DMS114 treated with DMSO at 0.1 percent for 48 hours (cell line): ENCODE results near the gene INKA2.

Experiments used
- DNase-seq: peaks from one replicate; lab custom pipeline; 2025; ENCODE audit not compliant: unreplicated experiment; lab: John Stamatoyannopoulos, UW

INKA2 gene

DNA sequence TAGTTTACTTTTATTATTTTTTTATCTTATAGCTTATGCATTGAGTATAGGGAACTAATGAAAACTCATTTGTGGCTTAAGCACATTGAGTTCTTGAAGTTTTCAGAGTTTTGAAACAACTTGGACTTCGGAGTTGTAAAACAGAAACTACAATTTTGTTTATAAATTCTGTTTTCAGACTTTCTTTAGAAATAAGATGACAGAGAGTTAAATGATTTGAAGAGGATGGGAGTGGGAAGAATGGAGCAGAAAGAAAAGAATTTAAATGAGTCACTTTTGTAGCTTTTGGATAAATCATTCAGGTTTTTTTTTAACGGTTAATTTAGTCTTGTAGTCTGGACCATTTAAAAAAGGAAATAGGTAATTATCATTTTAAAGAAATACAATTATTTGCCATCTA lies 32.3 kb downstream of the INKA2 start:
- no peak for DNase-seq

DNA sequence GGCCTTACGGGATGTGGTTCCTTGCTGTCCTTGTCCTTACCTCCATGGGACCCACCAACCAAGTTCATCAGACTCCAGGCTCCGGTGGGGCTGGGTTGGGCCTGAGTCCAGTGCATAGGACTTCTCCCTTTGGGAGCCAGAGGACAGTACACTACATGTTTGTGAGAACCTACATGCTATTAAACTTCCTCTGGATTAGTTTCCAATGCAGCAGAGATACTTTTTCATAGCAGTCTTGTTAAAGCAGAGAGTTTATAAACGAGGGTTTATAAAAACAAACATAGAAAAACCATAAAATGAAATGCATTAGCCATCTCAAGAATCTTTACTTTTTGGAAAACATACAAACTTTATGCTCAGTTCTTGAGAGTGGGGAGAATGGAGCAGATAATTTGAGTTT lies 33.4 kb downstream of the INKA2 start:
- no peak for DNase-seq

DNA sequence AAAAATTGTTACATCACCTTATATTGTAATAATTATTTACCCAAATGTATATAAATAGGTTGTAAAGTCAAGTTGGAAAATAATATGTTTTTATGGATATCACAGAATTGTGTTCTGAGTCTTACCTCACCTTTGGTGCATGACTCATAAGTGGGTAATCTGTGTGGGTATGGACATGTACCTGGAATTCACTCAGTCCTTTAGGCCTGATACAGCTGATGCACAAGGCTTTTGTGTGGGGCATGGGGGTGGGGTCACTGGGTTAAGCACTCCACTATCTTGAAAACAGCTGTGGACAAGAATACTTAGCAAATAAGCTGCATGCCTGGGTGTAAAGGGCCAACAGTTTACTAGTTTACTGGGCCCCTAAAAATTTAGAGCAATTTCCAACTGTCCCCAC lies 34.4 kb downstream of the INKA2 start:
- no peak for DNase-seq

DNA sequence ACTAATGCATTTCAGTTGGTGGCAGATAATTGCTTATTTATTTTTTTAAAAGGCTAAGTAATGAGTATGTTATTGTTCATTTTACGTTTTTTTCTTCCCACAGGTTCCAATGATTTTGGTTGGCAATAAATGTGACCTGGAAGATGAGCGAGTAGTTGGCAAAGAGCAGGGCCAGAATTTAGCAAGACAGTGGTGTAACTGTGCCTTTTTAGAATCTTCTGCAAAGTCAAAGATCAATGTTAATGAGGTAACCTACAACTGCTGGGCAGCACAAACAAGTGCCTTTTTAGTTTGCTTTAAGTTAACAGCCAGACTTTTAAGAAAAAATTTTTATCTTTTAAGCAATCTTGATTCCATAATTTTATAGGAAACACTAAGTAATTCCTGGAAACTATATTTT lies 35.0 kb downstream of the INKA2 start:
- DNase-seq: no peak

DNA sequence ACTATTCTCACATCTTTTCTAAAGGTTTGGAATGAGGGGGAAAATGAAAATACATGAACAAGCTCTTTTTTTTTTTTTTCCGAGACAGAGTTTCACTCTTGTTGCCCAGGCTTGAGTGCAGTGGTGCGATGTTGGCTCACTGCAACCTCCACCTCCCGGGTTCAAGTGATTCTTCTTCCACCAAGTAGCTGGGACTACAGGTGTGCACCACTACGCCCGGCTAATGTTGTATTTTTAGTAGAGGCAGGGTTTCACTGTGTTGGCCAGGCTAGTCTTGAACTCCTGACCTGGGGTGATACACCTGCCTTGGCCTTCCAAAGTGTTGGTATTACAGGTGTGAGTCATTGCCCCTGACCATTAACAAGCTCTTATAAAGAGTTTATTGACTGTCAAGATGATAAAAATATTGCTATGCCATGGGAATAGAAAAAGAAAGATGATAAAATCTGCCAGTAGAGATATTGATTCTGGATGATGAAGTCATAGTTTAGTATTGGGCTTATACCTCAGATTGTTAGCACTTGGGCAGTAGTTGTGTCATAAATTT lies 36.6 kb downstream of the INKA2 start:
- DNase-seq: no peak

DNA sequence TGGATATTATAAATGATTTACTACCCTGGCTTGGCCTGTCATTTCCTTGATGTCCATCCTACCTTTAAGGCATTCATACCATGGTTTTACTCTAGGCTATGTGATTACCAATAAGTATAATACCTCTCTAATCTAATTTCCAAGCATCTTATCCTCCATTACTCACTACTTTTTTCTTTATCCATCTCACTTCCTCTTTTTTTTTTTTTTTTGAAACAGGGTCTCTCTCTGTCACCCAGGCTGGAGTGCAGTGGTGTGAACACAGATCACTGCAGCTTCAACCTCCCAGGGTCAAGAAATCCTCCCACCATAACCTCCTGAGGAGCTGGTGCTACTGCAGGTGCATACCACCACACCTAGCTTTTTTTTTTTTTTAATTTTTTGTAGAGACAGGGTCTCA lies 39.9 kb downstream of the INKA2 start:
- no peak for DNase-seq

DNA sequence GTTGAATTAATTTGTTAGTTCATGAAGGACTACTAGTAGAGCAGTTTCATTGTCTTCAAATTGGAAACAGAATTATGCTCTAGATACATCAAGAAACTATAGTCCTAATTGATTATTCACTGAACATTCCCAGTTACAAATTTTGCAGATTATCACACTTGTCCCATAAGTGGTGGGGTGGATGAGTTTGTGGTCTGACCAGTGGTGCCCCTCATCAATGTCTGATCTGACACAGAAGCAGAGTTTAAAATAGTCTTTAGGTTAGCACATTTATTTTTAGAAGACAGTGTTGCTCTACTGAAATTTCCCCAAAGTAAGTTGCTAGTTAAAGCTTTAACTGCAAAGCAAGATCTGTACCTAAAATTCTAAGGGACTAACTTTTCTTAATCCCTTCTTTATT lies 42.9 kb downstream of the INKA2 start:
- DNase-seq: no peak

DNA sequence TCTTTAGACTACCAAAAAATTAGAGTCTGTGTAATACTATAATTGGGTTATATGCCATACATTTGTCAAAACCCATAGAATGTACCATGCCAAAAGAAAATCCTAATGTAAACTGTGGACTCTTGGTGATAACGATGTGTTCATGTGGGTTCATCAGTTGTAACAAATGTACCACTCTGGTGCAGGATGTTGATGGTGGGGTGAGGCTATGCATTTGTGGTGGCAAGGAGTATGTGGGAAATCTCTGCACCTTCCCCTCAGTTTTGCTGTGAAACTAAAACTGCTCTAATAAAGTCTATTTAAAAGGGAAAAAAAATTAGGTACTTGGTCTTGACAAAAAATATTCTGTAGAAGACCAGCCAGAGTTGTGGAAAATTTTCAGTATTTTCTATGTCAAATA lies 43.4 kb downstream of the INKA2 start:
- no peak for DNase-seq

DNA sequence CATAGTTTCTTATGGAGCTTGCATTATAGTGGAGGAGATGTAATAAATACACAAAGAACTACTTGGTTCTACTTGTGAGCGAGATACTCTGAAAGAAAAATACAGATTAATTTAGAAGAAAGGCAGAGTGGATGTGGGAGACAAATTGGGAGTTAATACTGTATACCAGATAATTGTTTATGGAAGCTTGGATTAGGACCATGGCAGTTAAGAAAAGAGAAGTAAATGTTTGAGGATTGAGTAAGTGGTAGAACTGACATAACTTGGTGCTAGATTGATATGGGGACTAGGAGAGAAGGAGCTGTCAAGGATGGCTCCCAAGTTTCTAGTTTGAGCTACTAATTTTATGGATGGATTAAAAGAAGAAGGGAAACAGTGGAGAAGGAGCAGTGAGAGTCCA lies 47.3 kb downstream of the INKA2 start:
- no peak for DNase-seq

DNA sequence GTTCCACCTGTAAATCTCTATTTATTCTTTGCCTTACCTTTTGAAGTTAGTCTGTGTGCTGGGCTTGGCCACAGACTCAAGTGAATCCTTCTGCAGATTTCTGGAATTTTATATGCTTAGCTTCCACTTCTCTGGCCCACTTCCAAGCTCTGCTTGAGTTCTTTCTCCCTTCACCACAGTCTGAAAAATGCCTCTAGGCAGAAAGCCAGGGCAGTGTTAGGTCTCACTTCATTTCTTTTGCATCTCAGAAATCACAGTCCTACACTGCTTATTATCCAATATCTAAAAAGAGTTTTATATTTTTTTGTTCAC lies 48.9 kb downstream of the INKA2 start:
- no peak for DNase-seq
